HG03103 (cell line): ENCODE measurements around the gene CCR9.

Experiments used
- ATAC-seq: cut with Tn5 transposase; IDR thresholded peaks from one replicate; pipeline ENCODE4 v1.9.1; 2021; ENCODE audit warnings: low read depth; ENCODE audit not compliant: unreplicated experiment

The CCR9 gene

DNA sequence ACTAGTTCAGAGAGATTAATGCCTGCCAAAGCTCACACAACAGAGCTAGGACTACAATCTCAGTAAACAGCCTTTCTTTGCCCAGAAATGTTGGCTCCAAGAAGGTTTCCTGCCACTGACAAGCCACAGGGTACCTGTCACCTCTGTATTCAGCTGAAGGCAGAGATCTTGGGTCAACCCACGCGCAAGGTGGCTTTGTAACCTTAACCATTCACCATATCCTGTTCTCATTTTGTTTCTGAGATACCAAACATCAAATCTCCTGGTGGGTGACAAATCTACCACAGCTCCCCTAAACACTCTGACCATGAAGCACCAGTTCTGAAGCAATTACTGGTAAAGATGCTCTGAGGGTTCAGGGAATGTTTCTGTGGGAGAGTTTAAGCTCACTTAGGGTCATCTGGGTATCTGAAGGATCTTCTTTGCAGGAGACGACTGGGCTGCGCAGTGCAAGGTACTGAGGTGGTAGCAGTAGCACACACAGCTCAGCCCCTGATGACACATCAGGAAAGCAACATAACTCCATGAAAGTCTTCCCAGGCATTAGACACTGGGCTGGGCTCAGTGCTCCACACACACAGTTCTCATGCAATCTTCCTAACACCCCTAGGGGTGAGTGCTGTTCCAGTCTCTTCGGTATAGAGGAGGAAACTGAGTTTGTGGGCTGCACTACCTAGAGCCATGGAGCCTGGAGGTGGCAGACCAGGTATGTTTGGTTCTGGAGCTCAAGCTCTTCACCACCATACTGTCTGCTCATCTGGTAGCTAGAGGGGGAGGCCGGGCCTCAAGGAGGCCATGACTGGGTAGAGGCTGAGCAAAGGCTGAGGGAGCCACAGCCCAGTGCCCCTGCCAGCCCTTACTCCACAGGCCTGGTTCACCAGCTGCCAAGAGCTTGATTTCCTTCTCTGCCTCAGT lies 64.6 kb downstream of the CCR9 start:
- no peak for ATAC-seq

DNA sequence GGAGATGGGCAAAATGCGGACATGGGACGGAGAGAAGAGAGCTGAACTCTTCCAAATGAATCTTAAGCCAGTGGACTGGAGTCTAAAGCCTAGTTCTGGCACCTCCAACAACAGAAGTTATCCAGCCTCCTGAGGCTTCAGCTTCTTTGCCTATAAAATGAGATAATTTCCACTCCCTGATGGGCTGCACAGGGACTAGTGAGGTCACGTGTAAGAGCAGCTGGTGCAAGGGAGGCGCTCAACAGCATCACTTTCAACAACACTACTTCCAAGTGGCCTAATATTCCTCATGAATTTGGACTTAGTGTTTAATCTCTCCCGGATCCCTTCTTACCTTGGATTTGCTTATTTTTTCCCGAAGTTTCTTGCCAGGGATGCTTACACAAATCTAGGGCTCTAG lies 65.6 kb downstream of the CCR9 start:
- ATAC-seq, result no peak

DNA sequence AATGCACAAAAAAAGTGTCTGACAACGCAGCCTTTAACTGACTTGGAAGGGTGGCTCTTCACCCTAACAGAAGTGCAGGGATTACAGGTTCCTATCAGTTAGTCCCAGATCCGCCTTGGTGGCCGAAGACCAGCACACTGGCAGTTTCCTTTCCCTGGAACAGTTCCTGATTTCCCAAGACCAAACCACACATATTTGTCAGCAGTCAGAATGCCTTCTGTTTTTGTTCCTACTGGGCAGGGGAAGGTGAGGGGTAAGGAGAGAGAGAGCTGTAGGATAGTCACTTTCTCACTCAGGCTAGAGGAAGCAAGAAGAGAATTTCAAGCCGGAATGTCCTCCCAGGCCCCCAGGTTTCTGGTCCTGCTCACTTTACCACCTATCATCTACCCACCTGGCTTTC lies 66.1 kb downstream of the CCR9 start:
- ATAC-seq, result no peak
